Measurements from ENCODE around the gene ST6GAL1.
"Not testable (repeated sequence)": the region's sequence is repeated elsewhere in the genome, so short reads cannot be mapped to it uniquely, and the experiment has no call there.

The ST6GAL1 gene

DNA sequence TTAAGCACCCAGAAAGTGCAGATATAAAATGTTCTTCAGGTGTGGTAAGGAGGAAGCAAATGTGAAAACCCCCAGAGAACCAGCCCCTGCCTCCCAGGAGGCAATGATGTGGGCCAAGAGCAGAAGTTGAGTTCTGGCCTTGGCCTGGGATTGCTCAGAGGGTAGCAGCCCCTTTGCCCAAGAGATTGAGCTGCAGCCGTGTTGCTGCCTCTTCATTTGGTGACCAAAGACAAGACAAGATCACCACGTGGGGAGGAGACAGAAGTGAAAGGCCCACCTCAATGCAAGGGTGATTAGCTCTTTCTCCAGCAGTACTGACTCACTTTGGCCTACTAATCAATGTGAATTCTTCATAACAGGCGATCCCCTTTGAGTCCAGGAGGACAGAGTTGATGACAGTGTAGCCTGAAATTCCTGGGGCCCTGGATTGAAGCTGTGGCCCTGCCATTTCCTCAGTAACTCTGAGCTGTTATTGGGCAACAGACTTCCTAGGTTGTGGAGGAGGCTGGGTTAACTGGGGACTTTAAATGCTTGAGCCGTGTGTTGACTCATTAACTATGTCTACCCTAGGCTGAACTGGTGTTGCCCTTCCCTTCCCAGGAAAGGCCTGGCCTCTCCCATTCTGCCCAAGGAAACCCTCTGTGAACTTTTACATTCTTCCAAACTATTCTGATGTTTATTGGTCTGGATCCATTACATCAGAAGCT is 86.5 kb downstream of the ST6GAL1 start:
- DNase-seq (ENCODE audit: insufficient read length, low spot score) (no peak), FAIRE-seq (no peak)

DNA sequence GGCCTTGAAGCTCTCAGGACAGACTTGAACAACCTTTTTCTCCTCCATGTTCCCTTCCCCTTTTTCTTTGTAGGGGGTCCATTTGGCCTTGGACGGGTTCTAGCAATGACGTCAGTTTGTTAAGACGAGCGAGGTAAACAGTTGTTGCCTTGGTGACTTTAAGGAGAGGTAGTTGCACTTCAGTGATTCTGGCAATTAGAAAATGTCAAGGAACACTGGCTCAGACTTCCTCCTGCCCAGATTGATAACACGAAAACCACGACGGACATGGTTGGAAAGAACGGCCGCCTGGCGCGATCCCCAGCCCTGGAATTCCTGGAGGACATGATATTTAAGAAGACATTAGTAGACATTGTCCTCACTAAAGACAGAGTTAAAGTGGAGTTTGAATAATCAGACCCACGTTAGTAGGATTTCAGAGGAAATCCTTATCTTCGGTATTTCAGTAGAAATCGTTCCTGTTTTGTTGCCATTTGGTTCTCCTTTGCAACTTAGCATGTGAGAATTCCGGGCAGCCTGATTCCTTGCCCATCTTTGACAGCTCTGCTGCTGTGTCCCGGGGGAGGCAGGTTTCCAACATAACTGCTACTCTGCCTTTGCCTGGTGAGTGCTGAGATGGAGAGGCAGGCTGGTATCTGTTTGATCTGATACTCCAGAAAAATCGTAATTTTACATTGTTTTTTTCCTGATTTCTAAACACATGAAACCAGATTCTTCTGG is 87.3 kb downstream of the ST6GAL1 start:
- DNase-seq (ENCODE audit: insufficient read length, low spot score): no peak
- FAIRE-seq: no peak

DNA sequence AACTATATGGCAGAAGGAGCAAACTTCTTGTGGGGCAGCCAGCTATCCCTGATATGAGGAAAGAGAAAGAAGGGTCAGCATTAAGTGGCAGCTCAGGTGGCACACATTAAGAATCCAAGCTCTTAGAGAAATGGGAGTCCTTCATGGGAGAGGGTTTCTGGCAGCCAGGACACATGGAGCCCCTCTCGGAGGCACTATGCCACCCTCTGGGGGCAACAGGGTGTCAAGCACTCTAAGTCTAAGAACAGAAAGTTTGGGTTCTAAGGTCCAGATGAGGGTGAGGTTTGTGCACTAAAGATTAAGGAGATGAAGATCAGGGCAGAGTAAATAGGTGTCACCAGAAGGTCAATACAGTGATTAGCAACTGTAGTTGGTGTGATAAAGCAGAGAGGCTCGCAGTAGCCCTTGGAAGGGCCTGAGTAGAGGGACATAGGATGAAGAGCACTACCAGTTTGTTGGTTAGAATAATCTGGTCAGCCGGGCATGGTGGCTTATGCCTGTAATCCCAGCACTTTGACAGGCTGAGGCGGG is 89.3 kb downstream of the ST6GAL1 start:
- FAIRE-seq (no peak), DNase-seq (ENCODE audit: insufficient read length, low spot score) (no peak)

DNA sequence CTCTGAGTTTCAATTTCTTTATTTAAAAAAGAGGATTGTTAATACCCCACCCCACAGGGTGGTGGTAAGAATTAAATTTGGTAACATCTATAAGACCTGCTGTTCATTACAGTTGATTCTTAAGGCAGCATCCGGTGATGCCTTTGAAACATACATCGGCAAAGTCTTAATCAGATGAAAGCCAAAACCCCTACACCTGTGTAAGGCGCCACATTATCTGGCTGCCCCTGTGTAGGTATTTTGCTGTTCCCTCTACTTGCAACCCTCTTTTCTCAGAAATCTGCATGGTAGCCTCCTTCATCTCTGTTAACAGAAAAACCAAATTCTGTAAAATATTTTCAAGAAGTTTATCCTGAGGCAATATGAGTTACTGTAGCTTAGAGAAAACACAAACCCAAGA is 90.0 kb downstream of the ST6GAL1 start:
- DNase-seq (ENCODE audit: insufficient read length, low spot score): no peak
- no peak for FAIRE-seq

DNA sequence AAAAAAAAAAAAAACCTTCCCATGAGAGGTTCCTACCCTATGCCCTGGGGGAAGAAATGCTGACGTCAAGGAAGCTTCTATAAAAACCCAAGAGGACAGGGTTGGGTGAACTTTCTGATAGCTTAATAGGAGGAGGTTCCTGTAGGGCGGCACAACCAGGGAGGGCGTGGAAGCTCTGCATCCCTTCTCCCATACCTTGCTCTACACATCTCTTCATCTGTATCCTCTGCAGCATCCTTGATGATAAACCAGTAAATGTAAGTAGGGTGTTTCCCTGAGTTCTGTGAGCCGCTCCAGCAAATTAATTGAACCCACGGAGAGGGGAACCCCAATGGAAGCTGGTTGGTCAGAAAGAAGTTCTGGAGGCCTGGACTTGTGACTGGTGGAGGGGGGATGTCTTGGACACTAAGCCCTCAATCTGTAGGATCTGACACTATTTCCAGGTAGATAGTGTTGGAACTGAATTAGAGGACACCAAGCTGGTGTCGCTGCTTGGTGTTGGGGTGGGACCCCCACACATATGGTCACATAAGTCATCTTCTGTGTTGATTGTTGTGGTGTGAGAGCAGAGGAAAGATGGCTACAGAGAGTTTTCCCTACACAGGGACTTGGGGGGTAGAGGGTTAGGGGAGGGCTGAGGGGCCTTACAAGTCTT is 91.5 kb downstream of the ST6GAL1 start:
- DNase-seq (ENCODE audit: insufficient read length, low spot score) (no peak), FAIRE-seq (no peak)

DNA sequence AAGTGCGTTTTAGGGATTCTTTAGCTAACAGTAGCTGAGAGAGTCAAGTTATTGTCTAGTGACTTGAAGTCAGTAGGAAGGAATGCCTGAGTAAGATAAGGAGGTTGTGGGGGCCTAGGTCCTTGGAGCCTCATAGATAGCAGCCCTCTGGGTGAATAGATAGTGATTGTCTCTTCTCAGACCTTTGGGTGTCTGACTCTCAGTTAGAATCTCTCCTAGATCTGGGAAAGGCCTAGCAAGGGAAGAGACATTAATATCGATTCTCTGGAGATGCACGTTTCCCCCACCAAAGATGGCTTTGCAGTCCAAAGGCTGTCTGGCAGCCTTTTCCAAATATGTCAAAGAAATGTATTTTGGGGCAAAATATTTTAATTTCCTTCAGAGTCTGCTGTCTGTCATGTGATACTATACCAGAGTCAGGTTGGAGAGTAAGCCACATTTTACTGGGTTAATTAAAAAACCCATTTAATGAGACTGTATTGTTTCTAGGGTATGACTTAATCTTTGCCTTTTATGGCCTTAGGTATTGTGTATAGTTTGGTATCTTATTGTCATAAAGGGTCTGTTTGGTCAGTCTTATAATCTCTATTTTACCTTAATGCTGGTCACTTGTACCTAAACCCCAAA is 92.2 kb downstream of the ST6GAL1 start:
- no peak for FAIRE-seq
- no peak for DNase-seq (ENCODE audit: insufficient read length, low spot score)

DNA sequence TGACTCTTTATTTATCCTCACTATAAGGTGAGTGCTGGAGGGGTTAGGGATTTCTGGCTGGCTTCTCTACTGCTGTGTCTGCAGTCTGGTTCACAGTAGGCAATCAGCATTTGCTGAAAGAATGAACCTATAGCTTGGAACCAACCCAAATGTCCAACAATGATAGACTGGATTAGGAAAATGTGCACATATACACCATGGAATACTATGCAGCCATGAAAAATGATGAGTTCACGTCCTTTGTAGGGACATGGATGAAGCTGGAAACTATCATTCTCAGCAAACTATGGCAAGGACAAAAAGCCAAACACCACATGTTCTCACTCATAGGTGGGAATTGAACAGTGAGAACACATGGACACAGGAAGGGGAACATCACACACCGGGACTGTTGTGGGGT is 93.0 kb downstream of the ST6GAL1 start:
- FAIRE-seq; DNase-seq (ENCODE audit: insufficient read length, low spot score): not testable (repeated sequence)

DNA sequence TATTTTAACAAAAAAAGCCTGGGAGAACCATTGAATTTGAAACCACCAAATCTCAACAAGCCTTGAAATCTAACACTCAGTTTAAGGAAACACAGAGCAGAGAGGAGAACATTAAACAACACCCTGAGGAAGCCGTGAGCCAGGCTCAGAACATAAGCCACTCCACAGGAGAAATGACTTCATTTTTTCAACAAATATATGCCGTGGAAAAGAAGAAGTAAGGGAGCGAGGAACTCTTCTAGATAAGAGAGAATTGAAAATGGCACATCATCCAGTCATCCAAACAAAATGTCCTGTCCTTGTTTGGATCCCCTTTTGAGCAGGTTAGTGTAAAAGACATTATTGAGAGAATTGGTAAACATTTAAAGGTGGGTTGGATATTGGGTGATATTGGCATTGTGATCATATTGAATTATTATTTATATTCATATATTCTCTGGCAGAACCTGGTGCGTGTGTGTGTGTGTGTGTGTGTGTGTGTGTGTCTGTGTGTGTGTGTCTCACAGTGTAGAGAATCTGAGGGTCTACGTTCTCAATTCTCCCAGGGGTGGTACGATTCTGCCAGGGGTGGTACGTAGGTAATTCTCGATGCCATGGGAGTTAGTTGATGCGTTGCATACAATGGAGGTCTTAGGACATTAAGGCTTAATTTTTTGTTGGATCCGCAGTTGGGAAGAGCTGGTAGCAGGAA is 94.4 kb downstream of the ST6GAL1 start:
- FAIRE-seq (no peak), DNase-seq (ENCODE audit: insufficient read length, low spot score) (no peak)

DNA sequence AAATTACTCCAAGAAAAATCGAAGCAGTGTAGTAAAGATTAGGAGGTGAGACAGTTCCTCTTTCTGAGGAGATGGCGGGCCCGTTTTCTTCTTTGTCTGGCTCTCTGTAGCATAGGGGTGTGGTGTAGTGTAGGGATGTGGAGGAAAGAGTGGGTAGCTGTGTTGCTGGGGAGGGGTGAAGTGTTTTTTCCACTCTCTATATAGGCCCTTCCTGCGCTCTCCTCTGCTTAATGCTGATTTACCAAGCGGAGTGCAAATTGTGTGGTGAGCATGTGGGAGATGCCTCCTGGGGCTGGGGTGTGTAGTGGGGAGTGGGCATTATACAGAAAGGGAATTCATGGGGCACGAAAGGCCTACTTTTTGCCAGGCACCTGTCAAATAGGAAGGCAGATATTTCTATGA is 94.9 kb downstream of the ST6GAL1 start:
- FAIRE-seq (no peak), DNase-seq (ENCODE audit: insufficient read length, low spot score) (no peak)

DNA sequence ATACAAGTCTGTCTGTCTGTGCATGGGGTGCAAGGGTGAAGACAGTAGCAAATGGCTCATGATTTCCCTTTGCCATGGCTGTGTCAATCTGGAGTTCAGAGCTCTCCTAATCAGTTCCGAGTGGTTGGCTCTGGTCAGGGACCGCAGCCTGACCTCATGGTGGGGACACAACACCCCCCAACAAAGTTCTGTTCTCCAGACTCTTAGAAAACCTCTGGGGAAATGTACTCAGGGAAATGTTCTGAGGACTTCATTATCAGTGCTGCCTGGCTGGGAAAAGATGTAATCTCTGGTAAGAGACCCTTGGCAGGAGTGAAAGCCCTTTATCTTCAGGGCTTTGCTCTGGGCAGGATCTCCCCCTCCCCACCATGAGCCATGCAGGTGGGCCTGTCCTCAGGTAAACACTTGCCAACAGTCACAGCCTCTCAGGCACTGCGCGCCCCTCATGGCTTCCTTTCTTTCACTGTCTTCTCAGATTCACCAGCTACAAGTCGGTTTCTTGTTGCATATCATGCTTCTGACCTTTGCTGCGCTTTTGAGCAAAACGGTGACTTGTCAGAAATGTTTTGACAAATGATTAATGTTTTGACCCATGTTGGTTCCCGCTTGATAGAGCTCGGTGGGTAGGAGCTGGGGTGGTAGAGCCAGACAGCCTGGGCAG is 95.5 kb downstream of the ST6GAL1 start:
- DNase-seq (ENCODE audit: insufficient read length, low spot score) (no peak), FAIRE-seq (no peak)

DNA sequence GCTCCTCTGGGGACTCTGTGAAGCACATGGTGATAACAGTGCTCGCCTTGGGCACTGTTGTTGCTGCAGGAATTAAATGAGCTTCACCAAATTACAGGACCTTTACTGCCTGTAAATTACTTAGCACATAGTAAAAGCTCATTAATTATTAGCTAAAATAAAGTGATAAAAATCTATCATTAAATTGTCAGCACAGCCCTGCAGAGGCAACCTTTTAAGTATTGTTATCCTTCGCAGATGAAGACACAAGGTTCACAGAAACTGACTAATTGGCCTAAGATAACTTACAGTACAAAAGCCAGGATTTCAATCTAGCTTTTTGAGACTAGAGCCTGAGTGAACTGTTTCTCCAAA is 96.0 kb downstream of the ST6GAL1 start:
- no peak for FAIRE-seq
- DNase-seq (ENCODE audit: insufficient read length, low spot score): no peak

DNA sequence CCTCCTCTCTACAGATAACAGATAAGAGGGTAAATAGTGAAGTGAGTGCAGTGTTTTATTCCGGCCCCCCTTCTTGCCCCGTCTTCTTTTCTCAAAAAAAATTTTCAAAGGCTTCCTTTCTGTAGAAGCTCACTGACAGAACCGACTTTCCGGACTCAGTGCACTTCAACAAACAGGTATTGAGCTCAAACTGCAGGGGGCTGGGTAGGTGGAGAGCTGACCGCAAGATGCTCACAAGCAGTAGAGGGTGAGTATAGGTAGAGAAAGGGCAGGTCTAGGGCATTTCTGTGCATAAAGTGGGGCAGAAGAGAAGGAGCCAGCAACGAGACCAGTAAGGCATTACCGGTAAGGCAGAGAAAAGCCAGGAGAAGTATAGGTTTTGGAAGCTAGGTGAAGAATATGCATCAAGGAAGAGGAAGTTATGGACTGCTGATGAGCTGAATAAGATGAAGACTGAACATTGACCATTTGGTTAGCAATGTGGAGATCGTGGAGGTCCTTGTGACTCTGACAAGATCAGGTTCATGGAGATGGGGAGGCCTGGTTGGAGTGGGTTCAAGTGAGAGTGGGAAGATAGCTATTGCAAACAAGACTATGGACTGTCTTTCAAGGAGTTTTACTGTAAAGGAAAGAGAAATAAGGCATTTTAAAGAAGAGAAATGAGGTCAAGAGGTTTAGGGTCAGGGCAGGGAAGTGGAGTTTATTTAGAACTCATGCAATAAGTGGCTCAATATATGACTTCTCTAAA is 97.4 kb downstream of the ST6GAL1 start:
- no peak for FAIRE-seq
- DNase-seq (ENCODE audit: insufficient read length, low spot score): no peak

DNA sequence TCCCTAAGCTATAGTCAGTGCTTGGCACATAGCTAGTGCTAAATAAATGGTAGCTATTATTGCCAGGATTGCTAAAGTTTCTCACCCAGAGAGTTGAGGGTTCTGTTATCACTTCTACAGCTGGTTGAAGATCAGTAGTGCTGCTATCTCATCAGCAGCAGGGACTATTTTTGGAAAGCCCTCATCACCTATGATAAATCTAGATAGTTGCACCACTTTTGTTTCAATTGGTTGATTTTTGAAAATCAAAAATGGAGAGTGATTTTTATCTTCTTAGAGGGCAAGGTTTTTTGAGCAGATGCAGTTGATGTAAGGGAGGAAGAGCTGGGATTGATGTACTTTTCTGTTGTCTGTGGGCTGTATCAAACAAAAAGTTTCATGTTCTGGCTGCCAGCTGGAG is 101.6 kb downstream of the ST6GAL1 start:
- no peak for FAIRE-seq
- no peak for DNase-seq (ENCODE audit: insufficient read length, low spot score)

DNA sequence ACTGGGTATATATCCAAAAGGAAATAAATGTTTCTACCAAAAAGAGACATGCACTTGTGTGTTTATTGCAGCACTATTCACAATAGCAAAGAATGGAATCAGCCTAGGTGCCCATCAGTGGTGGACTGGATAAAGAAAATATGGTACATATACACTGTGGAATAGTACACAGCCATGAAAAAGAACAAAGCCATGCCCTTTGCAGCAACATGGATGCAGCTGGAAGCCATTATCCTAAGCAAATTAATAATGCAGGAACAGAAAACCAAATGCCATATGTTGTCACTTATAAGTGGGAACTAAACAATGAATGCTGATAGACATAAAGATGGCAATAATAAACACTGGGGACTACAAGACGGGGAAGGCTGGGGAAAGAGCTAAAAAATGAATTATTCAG is 106.1 kb downstream of the ST6GAL1 start:
- DNase-seq (ENCODE audit: insufficient read length, low spot score): no peak
- no peak for FAIRE-seq

DNA sequence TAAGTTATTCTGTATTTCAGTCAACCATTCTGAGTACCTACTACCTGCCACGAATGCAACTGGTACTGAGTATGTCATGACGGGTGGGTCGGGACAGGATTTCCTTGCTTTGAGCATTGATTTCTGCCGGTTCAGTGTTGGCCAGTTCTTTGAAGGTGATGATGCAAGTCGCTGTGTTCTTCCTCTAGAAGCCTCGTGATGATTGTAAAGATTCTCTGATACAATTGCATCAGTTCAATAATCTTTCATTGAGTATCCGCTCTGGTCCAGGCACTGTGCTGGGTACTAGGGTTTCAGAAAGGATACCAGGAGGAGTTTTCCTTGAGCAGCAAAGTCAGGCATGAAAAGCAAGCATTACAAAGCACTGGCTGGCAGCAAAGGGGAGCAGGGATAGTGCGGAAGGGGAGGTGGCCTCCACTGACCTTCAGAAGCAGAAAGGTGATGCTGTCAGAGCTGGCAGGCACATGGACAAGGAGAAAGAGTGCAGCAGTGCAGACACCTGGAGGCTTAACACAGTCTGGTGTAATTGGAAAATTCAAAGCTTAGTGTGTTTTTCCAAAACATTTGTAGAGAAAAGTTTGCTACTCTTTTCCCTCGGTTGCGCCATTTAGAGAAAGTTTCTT is 108.9 kb downstream of the ST6GAL1 start:
- no peak for FAIRE-seq

DNA sequence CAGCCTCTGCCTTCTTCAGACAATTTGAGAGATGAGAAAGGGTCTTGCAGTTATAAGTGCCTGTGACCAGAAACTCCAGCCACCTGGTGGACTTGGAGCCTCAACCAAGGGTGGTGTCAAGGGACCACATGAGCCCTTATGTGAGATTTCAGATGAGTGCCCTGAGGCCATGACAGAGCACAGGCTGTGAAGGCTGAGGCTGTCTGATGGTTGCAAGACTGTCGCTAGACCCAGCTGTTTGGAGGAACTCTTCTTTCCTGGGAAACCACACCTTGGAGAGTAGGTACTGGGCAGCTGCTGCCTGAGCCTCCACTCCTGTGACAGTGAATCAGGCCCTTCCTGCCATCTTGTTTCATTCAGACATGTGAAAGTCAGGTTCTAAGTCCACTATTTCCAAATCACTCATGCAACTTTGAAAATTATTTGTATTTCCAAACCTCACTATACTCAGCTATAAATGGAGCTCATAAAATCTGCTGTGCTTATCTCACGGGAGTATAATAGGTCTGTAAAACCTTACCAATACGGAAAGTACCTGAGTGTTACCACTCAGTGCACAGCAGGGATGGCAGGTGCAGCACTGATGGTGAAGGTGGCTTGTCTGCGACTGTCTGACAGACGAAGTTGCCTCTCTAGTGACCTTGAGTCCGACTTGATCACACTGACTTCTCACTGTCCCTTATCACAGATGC is 109.5 kb downstream of the ST6GAL1 start:
- FAIRE-seq (no peak), DNase-seq (ENCODE audit: insufficient read length, low spot score) (no peak)

More for the DNA sequence above, 108.9 kb downstream of the ST6GAL1 start:
- no peak for DNase-seq (ENCODE audit: insufficient read length, low spot score)

DNA sequence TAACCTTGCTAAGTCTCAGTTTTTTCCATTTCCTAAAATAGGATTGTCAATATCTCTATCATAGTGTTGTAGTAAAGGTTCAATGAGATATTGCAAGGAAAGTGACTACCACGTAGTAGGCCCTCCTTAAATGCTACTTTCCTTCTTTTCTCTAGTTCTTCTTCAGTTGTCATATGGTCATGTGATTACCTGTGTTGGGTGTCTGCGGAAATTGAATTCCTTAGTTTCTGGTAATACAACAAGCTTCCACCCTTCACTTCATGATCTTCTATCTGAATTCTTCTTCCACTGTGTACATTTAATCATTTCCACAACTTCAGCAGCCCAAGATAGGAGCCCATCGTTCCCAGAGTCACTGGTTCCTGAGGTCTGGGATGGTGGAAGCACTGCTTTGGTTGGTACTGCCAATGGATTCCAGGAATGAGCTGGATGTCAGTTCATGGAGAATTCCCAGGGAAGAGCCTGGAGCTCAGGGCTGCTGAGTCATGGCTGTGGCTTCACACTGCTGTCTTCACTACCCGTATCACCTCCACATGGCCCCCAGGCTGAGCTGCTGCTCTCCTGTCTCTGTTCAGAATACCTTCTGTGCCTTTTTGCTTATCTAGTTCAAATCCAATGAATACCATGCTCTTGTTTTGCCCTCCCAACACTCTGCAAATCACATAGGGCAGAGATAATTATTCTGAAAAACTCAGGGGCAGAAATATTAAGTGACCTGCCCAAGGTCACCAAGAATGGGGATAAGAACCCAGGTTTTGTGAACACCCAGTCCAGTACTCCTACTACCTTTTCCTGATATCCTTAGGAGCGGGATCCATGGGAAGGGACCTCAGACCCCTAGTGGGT is 110.4 kb downstream of the ST6GAL1 start:
- no peak for DNase-seq (ENCODE audit: insufficient read length, low spot score)
- no peak for FAIRE-seq

Data from HTR-8/SVneo (cell line).